NCI-H187 (cell line): ENCODE data around the gene SLC51B.
"Not testable (repeated sequence)": the region's sequence is repeated elsewhere in the genome, so short reads cannot be mapped to it uniquely, and the experiment has no call there.

Experiments used
- DNase-seq, 2 experiments: peaks; one replicate each; lab custom pipeline; 2025; lab: John Stamatoyannopoulos, UW

SLC51B gene

GRCh38 chr15:65083262-65083701, 38.1 kb downstream of the SLC51B start:
- no peak for DNase-seq

- DNase-seq = no peak
Measured at GRCh38 chr15:65084500-65085206, 39.5 kb downstream of the SLC51B start.

GRCh38 chr15:65085207-65085753, 40.1 kb downstream of the SLC51B start:
- no peak for DNase-seq

GRCh38 chr15:65085990-65086679, 40.9 kb downstream of the SLC51B start:
- DNase-seq = no peak

DNA sequence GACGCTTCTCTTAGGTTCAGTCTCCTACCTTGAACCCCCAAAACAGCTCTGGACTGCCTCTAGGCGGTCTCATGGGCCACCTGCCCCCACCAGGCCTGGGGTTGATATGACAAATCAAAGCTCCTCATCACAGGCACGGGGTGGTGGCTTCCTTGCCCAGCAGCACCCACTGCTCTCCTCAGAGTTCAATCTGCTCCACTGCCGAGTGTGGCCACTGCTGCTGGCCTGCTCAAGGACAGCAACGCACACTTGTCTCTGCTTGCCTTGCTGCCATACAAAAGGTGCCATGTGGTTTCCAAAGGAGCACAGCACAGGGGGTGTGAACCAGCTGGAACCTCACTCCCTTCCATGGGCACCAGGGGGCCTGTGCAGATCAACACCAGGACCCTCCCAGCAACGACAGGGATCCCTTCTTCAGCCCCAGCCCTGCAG, 41.5 kb downstream of the SLC51B start:
- no peak for DNase-seq

GRCh38 chr15:65087411-65087810, 42.2 kb downstream of the SLC51B start:
- no peak for DNase-seq

DNA sequence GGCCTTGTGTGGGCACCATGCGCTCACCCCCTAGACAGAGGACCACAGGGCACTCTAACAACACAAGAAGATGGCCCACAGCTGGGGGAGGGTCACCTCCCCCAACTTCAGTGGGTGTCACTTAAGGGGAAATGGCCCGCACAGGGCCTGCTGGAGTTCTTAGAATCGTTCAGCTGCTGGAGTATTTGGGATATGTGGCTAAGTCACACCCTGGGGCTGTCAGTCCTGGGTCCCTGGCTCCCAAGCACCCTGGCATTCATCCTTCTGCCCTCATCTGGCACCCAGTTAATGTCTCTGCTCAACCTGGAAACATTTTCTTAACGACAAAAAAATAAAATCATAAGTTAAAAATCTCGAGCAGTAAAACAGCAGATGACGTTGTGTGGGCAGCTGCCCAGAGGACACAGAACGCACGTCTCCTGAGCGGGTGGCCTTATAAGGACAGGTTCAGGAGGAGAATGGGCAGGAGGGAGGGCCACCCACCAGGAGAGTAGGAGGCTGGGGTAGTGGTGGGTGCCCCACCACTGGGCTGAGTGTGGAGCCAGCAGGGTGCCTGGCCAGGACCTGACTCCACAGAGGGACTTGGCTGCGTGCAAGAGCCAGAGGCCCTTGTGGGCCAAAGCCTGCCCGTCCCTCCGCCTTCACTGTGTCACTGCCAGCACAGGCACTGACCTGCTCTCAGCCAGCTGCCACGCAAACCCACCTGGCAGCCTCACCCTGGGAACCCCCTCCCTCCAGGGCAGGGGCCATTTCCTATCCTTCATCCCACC, 42.9 kb downstream of the SLC51B start:
- no peak for DNase-seq

DNA sequence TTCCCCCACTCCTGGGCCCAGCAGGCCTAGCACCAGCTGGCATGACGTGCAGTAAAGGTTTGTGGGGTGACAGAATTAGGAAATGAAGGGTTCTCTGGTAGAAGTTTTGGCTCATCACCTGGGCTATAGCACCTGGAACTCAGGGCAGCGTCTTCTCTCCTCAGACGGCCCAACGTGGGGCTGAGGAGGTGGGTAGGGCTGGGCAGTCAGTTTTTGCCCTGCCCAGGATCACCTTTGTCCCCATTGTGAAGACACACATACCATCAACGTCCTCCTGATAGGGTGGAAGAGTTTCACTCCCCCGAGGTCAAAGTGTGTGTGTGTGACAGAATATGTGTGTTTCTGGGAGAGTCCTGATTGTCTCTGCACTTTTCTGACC, 43.4 kb downstream of the SLC51B start:
- no peak for DNase-seq

DNA sequence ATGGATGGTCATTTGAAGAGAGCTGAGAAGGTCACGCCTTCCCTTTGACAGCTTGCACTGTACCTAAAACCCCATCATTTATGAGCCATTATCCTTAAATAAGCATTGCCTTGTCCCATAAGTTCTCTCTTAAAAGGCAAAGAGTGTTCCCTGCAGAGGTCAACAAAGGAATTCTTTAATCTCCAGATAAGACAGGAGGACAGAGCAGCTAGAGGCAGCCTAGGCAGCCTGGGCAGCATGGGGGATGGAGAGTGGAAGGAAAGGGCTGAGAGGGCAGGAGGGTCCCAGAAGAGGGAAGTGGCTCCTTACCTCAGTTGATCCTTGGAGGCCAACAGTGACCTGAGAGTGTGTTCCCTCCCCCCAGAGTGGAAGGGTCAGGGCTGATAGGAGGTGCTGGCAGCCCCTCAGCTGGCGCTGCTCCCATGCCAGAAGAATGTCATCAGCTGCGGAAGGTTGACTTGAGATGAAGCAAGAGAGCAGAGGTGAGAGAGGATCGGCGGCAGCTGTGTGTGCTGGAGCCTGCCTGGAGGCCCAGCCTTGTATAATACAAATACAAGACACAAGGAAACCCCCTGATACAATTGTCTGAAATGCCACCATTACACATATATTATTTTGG, 44.1 kb downstream of the SLC51B start:
- DNase-seq = no peak

GRCh38 chr15:65091946-65092770, 47.0 kb downstream of the SLC51B start:
- no peak for DNase-seq

- DNase-seq = no peak
Measured at GRCh38 chr15:65092911-65093792, 48.0 kb downstream of the SLC51B start.

GRCh38 chr15:65093793-65094170, 48.6 kb downstream of the SLC51B start:
- not testable (repeated sequence) for DNase-seq

DNA sequence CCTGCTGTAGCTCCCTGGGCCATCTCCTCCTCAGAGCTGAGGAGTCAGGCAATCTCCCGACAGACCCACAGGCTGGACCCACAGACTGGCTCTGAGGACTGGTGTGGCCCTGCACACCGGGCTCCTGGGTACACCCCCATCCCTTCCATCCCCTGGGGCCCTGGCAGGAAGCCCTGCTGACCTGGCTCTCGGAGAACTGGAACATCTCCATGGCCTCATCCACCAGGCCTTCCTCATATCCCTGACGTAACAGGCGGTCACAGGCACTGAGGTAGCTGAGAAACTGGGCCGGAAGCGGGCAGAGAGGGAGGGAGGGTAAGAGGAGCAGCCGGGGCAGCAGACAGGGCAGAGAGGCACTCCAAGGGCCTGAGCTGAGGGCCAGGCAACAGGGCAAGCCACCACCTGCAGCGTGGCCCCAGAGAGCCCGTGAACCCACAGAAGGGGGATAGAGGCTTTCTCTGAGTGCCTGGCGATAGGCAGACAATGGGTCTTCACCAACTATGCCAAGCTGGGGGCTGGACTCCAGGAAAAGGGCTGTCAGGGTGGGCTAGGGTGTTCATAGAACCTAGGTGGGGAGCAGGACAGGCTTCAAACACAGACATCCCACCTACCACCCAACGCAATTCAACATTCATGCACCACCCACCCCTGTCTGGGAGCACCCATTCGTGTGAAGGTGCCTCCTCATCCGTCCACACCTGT, 49.3 kb downstream of the SLC51B start:
- DNase-seq = no peak

DNA sequence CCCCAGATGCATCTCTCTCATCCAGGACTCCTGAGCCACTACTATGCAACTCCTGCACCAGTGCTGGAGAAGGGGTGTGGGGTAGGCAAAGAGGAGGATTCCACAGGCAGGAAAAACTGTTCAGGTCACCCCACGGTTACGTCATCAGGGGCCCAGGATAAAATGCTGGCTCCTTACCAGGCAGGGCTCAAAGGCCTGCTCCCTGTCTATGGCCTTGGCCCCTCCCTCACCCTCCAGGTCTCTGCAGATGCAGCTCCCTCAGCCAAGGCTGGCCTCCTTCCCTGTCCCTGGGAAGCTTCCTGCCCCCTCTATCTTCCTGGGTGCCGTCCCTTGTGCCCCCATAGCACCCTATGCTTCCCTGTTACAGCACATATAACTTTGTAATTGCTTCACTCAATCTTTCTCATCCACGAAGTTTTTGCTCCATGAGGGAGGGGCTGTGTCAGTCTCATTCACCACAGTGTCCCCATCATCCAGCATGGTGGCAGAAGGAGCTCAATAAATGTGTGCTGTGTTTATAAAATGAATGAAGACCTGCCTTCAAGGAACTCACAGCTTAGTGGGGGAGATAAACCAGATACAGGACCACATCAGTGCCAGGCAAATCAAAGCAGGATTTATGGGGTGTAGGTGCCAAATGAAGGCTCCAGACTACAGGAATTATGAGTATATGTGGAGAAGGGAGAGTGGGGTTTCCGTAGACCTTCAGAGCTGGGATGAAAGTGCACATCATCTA, 50.0 kb downstream of the SLC51B start:
- no peak for DNase-seq

DNA sequence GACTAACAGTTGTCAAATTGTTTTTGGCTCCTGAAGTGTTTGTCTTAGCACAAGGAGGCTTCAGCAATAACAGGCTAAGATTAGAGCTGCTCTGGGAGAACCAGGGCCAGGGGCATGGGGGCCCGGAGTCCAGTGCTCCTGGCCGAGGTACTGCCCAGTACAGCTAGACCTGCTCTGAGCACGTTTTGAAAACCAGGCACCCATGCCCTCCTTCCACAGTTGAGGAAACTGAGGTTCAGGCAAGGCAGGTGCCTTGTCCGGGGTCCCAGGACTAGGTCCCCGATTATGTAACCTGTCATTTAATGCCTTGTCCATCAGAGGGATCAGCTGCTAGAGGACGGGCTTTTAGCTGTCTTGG, 50.5 kb downstream of the SLC51B start:
- no peak for DNase-seq

DNA sequence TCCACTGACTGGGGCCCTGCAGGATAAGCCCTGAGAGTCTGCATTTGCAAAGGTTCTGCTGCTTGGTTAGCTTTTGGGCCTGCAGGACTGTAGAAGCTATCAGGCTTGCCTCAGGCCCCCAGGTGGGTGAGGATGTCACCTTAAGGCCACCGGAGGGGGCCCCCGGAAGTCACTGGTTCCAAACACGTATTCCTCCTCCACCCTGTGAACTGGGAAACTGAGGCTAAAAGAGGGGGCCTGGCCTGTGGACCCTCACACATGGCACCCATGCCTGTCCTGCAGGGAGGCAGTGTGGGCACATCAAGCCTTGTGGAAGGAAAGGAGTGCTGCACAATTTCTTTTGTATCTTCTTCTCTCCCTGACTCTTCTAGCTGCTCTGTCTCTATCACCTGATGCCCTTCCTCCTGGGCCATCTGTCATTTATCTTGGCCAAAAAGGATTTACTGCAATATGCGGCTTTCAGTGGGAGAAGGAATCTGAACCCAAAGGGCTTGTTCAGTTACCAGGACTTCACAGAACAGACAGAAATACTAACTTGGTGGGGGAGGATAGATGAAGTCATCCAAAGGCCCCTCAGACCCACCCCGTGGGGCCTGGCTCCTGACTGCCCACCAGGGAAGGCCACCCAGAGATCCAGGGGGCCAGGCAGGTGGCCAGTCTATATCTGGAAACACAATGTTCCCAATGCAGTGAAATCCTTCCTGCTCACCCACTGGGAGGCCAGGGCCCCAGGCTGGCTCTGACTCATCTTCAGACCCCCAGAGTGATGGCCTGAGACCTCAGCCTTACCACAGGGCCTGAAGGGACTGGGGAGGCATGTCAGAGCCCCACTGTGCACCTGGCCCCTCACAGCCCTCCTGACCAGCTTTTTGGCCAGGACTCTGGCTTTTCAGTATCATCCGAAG, 51.5 kb downstream of the SLC51B start:
- DNase-seq = no peak

DNA sequence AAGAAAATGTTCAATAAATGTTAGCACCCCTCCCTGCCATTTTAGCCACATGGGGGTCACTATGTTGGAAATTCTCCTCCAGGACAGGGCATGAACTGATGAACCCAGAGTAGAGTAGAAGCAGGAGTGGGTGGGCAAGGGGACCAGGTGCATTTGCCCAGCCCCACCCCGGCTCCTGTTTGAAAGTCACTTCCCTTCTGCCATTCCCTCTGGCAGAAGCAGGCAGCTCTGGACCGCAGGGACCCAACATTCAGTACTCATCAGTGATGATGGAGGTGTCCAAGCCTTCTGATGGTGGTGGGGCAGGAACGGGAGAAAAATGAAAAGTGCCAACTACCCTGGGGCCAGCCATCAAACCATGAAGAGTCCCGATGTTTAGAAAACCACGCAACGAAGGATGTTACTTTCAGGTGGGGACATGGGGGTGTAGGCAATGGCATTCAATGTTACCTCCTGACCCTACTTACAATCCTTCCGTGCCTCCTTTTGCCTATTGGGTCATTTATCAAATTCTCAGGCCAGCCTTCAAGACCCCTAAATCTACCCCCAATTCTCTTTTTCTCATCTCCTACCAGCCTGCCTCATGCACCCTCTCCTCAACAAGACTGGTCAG, 52.6 kb downstream of the SLC51B start:
- no peak for DNase-seq

DNA sequence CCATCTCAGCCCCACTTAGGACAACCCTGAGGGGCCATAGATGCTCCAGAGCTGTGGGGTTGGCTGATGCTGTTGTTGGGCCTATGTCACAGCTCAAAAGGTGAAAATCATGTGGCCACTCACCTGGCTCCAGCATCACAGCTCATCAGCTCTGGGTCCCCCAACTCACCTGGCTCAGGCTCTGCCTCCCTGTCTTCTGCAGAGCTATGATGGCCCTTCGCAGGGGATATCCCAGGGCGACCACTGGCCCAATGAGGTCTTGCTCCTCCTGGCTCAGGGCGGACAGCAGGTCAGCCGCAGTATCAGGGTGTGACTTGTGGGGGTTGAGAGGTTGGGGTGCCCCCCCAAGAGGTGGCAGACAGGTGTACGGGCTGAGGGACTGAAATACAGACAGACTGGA, 54.1 kb downstream of the SLC51B start:
- no peak for DNase-seq
